IPS DF 4.7 (cell line): ENCODE results near the gene TRIM27.
"Not testable (repeated sequence)": the region's sequence is repeated elsewhere in the genome, so short reads cannot be mapped to it uniquely, and the experiment has no call there.

Experiments
- DNase-seq: peaks from one replicate; pipeline ENCODE4 v3.0.0-alpha.2; 2013; ENCODE audit warnings: low spot score; ENCODE audit errors: extremely low read depth

The TRIM27 gene, protein sequence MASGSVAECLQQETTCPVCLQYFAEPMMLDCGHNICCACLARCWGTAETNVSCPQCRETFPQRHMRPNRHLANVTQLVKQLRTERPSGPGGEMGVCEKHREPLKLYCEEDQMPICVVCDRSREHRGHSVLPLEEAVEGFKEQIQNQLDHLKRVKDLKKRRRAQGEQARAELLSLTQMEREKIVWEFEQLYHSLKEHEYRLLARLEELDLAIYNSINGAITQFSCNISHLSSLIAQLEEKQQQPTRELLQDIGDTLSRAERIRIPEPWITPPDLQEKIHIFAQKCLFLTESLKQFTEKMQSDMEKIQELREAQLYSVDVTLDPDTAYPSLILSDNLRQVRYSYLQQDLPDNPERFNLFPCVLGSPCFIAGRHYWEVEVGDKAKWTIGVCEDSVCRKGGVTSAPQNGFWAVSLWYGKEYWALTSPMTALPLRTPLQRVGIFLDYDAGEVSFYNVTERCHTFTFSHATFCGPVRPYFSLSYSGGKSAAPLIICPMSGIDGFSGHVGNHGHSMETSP

DNA sequence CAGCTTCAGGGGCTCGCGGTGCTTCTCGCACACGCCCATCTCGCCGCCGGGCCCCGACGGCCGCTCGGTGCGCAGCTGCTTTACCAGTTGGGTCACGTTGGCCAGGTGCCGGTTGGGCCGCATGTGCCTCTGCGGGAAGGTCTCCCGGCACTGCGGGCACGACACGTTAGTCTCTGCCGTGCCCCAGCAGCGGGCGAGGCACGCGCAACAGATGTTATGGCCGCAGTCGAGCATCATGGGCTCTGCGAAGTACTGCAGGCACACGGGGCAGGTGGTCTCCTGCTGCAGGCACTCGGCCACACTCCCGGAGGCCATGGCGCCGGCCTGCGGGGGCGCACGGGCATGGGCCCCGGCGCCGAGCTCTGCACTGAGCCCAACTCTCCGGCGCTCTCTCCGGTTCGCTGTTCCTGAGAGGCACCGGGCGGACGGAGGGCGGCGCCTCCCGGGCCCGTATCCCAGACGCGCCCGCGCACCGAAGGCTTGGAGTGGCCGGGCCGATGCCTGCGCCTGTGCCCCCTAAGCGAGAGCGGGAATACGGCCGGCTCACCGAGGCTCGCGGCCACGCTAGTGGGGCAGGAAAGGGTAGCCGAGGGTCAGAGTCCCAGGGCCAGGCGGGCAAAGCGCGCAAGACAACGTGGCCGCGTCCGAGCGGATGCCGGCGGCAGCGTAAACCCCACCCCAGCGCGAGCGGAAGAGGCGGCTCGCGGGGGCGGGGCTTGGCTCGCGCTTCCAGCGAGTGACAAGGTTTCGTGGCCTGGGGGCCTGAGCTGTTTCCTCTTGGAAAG lies at the start of gene TRIM27:
TRIM27 (minus strand) TSS at position 668 of the 785 bp plus-strand sequence; CDS start at position 315, 353 bp downstream.
- peak; percentile 36 for DNase-seq

DNA sequence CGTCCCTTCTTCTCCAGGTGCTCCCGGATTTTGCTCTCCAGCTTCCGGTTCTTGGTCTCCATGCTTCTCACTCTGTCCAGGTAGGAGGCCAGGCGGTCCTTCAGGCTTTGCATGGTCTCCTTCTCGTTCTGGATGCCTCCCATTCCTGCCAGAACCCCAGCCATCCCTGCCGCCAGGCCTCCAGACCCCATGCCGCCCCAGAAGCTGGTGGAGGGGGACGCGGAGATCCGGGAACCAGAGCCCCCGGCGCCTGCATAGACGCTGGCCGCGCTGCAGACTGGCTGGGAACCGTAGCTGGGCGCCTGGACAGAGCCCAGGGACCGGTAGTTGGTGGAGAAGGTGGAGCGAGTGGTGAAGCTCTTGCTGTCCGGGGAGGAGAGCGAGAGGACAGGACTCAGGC lies 46.3 kb upstream of the TRIM27 start:
- DNase-seq: not testable (repeated sequence)

DNA sequence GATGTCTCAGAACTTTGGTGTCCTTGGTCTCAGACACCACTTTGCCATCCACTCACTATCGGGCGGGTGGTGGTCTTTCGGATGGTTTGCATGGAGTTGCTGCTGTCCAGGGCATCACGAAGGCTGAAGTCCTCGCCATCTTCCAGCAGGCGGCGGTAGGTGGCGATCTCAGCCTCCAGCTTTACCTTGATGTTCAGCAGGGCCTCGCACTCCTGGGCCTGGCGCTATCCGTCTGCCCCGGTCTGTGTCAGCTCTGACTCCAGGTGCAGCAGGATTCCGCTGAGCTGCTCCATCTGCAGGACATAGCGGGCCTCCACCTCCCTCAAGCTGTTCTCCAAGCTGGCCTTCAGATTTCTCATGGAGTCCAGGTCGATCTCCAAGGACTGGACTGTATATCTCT lies 45.3 kb upstream of the TRIM27 start:
- no peak for DNase-seq

DNA sequence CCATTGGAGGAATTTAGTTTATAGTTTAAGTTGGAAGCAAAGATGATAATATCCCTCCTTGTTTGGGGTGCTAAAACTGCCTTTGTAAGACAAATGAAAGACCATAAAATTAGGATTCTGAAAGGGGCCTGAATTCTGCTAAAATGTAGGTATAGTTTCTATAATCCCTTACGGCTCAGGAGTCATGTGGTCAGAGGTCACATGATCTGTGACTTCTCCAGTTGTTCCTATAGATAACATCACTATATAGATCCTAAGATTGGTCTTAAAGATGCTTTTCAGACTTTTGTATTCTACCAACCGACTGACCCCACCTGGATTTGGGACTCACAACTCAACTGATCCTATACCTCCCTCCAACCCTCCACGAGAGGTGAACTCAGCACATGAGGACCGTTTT lies 44.7 kb upstream of the TRIM27 start:
- no peak for DNase-seq

DNA sequence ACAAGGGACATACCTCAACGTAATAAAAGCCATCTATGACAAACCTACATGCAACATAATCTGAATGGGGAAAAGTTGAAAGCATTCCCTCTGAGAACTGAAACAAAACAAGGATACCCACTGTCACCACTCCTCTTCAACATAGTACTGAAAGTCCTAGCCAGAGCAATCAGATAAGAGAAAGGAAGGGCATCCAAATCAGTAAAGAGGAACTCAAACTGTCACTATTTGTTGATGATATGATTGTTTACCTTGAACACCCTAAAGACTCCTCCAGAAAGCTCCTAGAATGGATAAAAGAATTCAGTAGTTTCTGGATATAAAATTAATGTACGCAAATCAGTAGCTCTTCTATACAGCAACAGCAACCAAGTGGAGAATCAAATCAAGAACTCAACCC lies 41.9 kb upstream of the TRIM27 start:
- DNase-seq: no peak

DNA sequence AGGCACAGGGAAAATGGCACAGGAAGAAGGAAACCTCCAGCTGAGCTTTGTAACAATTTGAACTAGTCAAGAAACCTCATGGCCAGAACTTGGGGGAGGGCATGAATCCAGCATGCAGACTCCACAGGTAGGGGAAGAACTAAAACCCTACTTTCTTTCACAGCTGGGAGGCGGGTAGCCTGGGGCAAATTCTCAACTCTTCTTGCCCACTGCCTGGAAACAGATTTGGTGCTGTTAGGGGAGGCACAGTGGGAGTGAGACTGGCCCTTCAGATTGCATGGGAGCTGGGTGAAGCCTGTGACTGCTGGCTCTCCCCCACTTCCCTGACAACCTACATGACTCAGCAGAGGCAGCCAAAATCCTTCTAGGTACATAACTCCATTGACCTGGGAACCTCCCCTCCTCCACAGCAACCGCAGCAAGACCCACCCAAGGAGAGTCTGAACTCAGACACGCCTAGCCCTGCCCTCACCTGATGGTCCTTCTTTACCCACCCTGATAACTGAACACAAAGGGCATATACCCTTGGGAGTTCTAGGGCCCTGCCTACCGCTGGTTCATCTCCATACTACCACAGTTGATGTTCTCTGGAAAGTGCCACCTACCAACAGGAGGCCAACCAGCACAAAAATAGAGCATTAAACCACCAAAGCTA lies 37.2 kb upstream of the TRIM27 start:
- DNase-seq: no peak

DNA sequence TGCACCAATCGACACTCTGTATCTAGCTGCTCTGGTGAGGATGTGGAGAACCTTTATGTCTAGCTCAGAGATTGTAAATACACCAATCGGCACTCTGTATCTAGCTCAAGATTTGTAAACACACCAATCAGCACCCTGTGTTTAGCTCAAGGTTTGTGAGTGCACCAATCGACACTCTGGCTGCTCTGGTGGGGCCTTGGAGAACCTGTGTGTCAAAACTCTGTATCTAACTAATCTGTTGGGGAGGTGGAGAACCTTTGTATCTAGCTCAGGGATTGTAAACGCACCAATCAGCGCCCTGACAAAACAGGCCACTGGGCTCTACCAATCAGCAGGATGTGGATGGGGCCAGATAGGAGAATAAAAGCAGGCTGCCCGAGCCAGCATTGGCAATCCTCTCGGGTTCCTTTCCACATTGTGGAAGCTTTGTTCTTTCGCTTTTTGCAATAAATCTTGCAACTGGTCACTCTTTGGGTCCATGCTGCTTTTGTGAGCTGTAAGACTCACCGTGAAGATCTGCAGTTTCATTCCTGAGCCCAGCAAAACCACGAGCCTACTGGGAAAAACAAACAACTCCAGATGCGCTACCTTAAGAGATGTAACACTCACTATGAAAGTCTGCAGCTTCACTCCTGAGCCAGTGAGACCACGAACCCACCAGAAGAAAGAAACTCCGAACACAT lies 34.9 kb upstream of the TRIM27 start:
- DNase-seq: not testable (repeated sequence)

DNA sequence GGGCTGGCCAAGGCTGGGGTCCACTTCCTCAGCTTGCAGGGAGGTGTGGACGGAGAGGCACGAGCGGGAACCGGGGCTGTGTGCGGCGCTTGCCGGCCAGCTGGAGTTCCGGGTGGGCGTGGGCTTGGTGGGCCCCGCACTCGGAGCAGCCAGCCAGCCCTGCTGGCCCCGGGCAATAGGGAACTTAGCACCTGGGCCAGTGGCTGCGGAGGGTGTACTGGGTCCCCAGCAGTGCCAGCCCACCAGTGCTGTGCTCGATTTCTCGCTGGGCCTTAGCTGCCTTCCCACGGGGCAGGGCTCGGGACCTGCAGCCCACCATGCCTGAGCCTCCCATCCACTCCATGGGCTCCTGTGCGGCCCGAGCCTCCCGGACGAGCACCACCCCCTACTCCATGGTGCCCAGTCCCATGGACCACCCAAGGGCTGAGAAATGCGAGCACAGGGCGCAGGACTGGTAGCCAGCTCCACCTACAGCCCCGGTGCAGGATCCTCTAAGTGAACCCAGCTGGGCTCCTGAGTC lies 34.1 kb upstream of the TRIM27 start:
- not testable (repeated sequence) for DNase-seq

DNA sequence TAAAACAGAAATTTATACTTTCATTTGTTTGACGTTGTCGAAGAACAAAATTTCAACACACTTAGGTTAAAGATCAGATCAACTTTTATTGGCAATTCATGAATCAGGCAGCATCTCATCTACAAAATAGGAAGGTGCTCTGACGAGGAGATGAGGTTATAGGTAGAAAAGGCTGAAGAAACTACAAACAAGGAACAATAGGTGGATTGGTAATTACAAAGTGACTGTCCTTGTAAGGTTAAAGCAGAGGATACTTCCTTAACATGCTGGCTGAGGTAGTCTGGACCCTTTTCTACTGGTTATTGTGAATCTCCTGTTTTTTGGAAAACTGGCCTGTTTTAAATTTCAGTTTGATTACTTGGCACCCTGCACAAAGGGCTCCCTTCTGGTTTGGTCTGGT lies 32.5 kb upstream of the TRIM27 start:
- no peak for DNase-seq

DNA sequence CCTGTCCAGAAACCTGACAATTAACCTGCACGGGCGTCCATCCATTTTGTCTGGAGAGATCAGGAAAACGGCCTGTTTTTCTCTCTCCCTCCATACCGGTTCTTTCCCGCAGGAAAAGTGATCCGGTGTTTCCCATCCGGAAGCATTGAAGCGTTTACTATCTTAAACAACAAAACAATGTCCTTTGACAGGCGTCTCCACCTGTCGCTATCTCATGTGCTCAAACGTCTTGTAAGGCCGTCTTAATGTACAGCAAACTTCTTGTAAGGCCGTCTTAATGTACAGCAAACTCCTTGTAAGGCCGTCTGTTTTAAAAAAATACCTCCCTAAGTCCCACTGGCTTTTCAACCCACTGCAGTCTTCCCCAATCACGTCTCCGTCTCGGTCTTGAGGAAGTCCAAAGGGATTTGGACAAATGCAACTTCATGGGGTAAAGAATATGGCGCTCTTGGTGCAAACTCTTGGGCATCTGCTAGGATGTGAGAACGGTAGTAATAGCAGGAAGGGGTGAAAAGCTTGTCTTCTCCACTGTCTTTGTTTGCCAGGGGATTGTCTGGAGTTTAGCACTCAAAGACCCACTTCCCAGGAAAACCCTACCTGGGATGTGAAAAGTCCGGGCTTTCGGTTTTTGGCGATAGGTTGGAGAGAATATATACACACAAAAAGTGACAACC lies 29.9 kb upstream of the TRIM27 start:
- no peak for DNase-seq

DNA sequence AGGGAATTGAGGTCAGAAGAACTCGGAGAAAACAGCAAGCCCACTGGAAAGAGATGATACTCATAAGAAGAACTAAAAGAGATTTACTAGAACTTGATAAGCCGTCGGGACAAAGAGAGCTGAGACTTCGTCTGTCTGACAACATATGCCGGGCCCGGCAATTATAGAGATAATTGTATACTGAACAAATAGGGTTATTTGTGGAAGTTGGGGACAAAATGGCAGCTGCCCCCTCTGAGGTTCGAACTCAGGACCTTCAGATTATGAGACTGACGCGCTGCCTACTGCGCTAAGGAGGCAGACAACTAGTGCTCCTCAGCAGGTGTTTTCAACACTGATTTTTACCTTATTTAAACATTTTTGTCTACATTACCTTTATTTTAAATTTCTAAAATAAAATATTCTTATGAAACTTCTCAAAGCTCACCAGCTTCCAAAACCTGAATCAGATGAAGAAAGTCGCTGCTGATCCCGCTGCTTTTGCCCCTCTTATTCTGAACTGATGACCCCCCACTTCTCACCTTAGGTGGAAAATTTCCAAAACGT lies 29.3 kb upstream of the TRIM27 start:
- DNase-seq: no peak

DNA sequence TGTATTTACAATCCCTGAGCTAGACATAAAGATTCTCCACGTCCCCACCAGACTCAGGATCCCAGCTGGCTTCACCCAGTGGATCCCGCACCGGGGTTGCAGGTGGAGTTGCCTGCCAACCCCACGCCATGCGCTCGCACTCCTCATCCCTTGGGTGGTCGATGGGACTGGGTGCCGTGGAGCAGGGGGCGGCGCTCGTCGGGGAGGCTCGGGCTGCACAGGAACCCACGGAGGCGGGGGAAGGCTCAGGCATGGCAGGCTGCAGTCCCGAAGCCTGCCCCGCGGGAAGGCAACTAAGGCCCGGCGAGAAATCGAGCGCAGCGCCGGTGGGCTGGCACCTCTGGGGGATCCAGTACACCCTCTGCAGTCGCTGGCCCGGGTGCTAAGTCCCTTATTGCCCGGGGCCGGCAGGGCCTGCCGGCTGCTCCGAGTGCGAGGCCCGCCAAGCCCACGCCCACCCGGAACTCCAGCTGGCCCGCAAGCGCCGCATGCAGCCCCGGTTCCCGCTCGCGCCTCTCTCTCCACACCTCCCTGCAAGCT lies 25.9 kb upstream of the TRIM27 start:
- DNase-seq: not testable (repeated sequence)

DNA sequence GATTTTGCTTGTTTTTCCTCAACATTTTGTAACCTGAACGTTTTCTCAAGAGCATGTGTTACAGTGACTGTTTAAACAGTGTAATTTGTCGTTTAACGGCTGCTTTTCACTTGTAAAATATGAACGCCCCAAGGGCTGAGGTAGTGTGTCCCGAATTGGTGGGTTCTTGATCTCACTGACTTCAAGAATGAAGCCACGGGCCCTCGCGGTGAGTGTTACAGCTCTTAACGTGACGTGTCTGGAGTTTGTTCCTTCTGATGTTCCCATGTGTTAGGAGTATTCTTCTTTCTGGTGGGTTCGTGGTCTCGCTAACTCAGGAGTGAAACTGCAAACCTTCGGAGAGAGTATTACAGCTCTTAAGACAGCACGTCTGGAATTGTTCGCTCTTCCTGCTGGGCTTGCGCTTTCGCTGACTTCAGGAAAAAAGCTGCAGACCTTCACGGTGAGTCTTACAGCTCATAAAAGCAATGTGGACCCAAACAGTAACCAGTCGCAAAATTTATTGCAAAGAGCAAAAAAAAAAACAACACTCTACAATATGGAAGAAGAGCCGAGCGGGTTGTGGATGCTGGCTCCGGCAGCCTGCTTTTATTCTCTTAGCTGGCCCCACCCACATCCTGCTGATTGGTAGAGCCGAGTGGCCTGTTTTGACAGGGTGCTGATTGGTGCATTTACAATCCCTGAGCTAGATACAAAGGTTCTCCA lies 25.1 kb upstream of the TRIM27 start:
- DNase-seq: no peak

DNA sequence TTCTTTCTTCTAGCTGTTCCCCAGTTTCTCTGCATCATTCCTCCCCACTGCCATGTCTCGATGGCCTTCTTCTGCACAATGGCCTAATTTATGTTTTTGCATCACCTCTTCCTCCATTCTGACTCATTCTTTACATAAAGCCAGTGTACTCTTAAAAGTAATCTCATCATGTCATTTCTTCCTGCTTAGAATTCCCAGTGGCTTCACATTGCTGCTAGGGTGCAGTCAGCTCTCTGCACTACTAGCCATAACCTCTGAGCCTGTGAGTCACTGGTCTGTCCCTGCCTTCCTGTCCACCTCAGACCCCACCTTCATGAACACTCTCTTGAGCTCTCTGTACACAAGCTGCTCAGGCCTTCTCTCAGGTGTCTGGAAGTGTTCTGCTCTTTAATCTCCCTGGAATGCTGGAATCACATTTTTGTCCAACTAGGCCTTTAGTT lies 24.1 kb upstream of the TRIM27 start:
- no peak for DNase-seq

DNA sequence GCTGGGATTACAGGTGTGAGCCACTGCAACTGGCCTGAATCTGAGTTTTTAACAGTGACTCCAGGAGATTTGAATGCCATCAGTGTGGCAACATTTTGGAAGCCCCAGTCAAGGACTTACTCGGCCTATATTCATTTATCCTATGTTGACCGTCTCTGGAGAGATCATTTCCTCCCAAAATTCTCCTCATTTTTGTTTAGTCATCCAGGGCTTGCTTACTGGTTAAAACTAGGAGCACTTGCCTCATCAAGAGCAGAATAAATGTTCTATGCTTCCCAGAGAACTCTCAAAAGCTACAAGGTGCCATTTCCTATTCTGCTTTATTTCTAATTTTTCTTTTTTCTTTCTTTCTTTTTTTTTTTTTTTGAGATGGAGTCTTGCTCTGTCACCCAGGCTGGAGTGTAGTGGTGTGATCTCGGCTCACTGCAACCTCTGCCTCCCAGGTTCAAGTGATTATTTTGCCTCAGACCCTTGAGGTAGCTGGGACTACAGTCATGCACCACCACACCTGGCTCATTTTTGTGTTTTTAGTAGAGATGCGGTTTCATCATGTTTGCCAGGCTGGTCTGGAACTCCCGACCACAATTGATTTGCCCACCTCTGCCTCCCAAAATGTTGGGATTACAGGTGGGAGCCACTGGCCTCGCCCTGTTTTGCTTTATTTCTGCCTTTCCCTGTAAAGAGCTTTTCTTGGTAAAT lies 23.4 kb upstream of the TRIM27 start:
- no peak for DNase-seq

DNA sequence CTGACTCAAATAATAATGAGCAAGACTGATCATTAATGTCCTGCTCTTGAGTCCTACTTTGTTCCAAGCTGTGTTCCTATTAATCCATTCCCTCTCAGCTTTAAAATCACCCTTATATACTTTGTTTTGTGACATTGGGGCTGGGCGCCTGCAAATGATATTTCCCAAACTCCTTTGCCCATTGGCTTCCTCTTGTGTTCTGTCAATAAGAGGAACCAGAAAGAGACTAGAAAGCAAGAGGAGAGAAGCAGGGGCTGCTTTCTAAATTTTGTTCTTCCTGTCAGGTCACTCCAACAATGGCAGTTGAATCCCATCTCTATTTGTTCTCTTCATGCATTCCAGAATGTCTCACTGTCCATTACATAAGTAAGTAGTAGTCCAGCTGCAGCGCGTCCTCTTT lies 21.6 kb upstream of the TRIM27 start:
- DNase-seq: no peak

DNA sequence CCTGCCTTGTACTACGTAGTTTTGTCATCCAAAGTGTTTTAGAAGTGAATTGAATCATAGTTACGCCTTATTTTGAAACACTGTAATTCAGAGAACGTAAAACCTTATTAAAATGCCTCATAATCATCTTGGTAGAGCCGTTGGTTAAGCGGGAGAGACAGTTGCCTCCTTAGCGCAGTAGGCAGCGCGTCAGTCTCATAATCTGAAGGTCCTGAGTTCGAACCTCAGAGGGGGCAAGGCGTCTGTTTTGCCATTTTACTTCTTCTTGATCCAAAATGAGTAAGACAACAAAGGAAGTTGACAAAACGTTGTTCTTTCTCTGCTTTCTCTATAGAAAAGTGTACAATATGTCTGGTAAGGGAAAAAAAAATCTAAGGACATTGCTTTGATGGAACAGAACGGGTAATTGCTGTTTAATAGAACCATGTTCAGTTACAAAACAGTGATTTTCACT lies 20.7 kb upstream of the TRIM27 start:
- no peak for DNase-seq

DNA sequence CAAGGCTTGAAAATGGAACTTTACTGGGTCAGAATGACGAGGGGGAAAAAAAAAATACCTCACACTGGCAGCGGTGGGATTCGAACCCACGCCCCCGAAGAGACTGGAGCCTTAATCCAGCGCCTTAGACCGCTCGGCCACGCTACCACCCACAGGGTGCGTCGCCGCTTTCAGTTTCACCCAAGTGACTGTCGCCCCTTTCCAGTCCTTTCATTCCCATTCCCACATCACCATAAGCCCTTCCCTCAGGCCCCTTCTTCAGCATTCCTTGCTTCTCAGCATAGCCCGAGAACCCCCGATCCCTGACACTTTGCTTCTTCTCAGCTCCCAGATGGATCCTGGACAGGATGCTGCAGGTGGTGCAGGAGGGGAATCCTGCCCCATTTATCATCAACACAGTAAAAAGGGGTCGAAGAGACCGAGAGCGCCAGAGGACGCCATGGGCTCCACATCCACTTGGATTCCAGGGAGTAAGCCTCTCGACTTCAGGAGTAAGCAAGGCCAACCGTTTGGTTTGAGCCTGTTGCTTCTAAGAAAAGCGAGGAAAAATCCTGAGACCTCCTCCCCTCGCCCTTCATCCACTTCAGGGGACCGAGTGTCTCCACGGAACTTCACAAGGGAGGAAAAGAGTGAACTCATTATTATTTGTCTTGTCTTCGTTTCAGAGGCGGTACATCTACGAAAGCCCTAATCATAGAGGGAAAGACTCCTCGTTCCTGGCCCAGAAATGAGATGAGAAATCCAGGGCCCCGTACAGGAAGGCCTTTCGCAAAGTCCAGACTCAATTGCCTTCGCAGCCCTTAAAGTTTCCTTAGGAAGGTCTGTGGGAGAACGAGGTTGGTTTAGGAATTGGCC lies 20.0 kb upstream of the TRIM27 start:
- DNase-seq: no peak
